Common myeloid progenitor, CD34-positive (primary cell): ENCODE measurements around the gene RAP1GAP.
"Not testable (repeated sequence)": the region's sequence is repeated elsewhere in the genome, so short reads cannot be mapped to it uniquely, and the experiment has no call there.

Experiments used
- CTCF ChIA-PET: fragments of 350-600 bp; sonication (Branson Sonifier 250); formaldehyde crosslinking; loops from one replicate; lab custom pipeline; 2021; ENCODE audit warnings: antibody characterized with exemption; lab: Charles Lee
- POLR2A ChIA-PET: fragments of 350-600 bp; sonication (Branson Sonifier 250); formaldehyde crosslinking; loops from one replicate; lab custom pipeline; 2021; ENCODE audit warnings: antibody characterized with exemption; lab: Charles Lee
- DNase-seq, 3 donors: peaks; one replicate each; pipeline versions ENCODE4 v3.0.0 to v3.0.0-alpha.2; 2013
- H3K27ac ChIP-seq, 2 experiments: 1 replicate in 1 of 2; 2 replicates in 1 of 2; pipeline ENCODE4 v1.7.0; 2013; ENCODE audit warnings: inconsistent platforms in 2 of 2, low read length in 2 of 2, mild to moderate bottlenecking in 2 of 2, low read depth in 1 of 2, moderate library complexity in 1 of 2; ENCODE audit not compliant: severe bottlenecking in 2 of 2, insufficient read depth in 1 of 2, poor library complexity in 1 of 2
- H3K27me3 ChIP-seq, 5 experiments: replicated peaks in 2 of 5; 1 replicate in 3 of 5; 2 replicates in 2 of 5; pipeline versions ENCODE4 v1.6.1 to v1.7.0; 2013; ENCODE audit warnings: low read length in 4 of 5, mild to moderate bottlenecking in 2 of 5, moderate library complexity in 2 of 5, inconsistent platforms in 1 of 5; ENCODE audit not compliant: insufficient read depth in 5 of 5, control insufficient read depth in 4 of 5
- H3K36me3 ChIP-seq, 4 experiments: 1 replicate in 2 of 4; 2 replicates in 2 of 4; pipeline versions ENCODE4 v1.6.1 to v1.7.0; 2013; ENCODE audit warnings: low read length in 3 of 4, control low read depth in 1 of 4, mild to moderate bottlenecking in 1 of 4; ENCODE audit not compliant: control insufficient read depth in 4 of 4, insufficient read depth in 4 of 4
- H3K4me1 ChIP-seq, 4 experiments: 1 replicate in 3 of 4; 2 replicates in 1 of 4; pipeline versions ENCODE4 v1.6.1 to v1.7.1; 2013; ENCODE audit warnings: low read length in 3 of 4, mild to moderate bottlenecking in 3 of 4, control low read depth in 1 of 4, inconsistent platforms in 1 of 4, moderate library complexity in 1 of 4; ENCODE audit not compliant: control insufficient read depth in 4 of 4, insufficient read depth in 4 of 4; ENCODE audit errors: control extremely low read depth in 1 of 4
- H3K4me3 ChIP-seq, 7 experiments: 1 replicate in 4 of 7; 2 replicates in 3 of 7; pipeline versions ENCODE4 v1.5.1 to v1.7.0; 2013; ENCODE audit warnings: mild to moderate bottlenecking in 7 of 7, low read length in 6 of 7, moderate library complexity in 6 of 7, inconsistent platforms in 2 of 7, low read depth in 2 of 7, control low read depth in 1 of 7; ENCODE audit not compliant: insufficient read depth in 4 of 7, control insufficient read depth in 1 of 7; ENCODE audit errors: extremely low read depth in 1 of 7
- H3K9me3 ChIP-seq, 5 experiments: 1 replicate in 4 of 5; 2 replicates in 1 of 5; pipeline versions ENCODE4 v1.6.1 to v1.7.1; 2013; ENCODE audit warnings: low read length in 4 of 5, mild to moderate bottlenecking in 2 of 5, inconsistent platforms in 1 of 5, low read depth in 1 of 5, moderate library complexity in 1 of 5; ENCODE audit not compliant: control insufficient read depth in 4 of 5, insufficient read depth in 2 of 5; ENCODE audit errors: control extremely low read depth in 1 of 5
- WGBS: methylation state at CpG from one replicate; pipeline ENCODE4 v1.1.5; 2013; ENCODE audit not compliant: insufficient coverage; 5-methylcytosine and 5-hydroxymethylcytosine counted together

Gene RAP1GAP

DNA sequence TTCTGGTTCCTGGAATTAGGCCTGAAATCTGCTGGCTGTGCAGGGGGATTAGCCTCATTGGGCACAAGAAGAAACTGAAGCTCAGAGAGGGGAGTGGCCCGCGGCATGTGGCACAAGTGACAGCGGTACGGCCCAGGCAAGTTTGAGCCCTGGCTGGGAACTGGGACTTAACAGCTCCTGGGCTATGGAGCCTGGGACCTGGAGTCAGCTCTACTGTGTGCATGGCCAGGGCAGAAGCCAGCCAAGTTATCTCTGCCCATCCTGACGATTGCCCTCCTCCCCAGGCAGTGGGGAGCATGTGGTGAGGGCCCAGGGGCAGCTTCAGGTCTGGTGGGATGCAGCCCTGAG is 98.7 kb downstream of the RAP1GAP start:
- ChIA-PET CTCF (interaction anchor here (0.7 to 1.5 kb wide), 3 partner anchors 9 to 116 kb away, joined by 3 read pairs; no protein-coding TSS in a partner anchor), POLR2A (no interaction called here)
- no peak for DNase-seq
- WGBS = 100% methylated on average over 5 of the region's 5 CpGs
- peaks cover 0 to 7% (median 0%) of the 10 kb centered on the region in 5 experiments for H3K27me3 ChIP-seq
- no peak overlapping the region for H3K27ac ChIP-seq
- peaks cover 0 to 12% (median 6%) of the 10 kb centered on the region in 4 experiments for H3K4me1 ChIP-seq
- H3K9me3 ChIP-seq = peaks cover 0 to 2% (median 0%) of the 10 kb centered on the region in 5 experiments
- H3K4me3 ChIP-seq = no peak overlapping the region
- H3K36me3 ChIP-seq = no peaks in the 10 kb centered on the region

DNA sequence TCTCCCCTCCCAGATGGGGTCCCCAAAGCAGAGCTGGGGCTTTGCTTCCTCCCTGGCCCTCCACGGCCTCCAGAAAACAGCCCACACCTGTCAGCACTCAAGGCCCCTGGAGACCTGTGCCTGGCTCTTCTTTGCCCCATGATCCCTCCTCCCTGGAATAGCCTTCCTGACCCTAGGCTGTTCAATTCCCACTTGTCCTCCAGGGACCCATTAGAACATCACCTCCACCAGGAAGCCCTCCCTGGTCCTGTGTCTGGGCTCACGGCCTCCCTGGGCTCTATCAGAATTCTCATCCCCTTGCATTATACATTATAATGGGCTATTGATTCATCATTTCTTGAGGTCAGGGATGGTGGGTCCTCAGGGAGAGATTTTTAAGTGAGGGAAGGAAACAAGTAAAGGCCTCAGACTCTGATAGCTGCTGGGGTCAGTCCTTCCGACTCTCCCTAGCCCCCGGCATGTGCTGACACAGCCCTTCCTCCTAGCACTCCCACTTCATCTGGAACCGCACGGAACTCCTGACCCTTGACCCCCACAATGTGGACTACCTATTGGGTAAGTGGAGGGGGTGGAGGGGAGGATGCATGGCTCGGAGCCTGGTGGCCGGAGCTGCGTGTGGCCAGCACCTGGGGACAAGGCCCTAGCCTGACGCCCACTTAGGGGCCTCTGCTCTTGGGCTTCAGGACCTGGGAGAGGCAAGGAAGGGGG is 99.2 kb downstream of the RAP1GAP start:
- ChIA-PET POLR2A (no interaction called here), CTCF (interaction anchor here (0.7 to 1.5 kb wide), 3 partner anchors 8 to 115 kb away, joined by 3 read pairs; no protein-coding TSS in a partner anchor)
- 90% methylated on average over 3 of the region's 10 CpGs for WGBS
- peaks cover 0 to 12% (median 6%) of the 10 kb centered on the region in 4 experiments for H3K4me1 ChIP-seq
- peaks cover 0 to 2% (median 0%) of the 10 kb centered on the region in 5 experiments for H3K9me3 ChIP-seq
- DNase-seq = no peak
- H3K27me3 ChIP-seq = peaks cover 0 to 7% (median 0%) of the 10 kb centered on the region in 5 experiments
- no peaks in the 10 kb centered on the region for H3K36me3 ChIP-seq
- H3K4me3 ChIP-seq = no peak overlapping the region
- H3K27ac ChIP-seq = no peak overlapping the region

DNA sequence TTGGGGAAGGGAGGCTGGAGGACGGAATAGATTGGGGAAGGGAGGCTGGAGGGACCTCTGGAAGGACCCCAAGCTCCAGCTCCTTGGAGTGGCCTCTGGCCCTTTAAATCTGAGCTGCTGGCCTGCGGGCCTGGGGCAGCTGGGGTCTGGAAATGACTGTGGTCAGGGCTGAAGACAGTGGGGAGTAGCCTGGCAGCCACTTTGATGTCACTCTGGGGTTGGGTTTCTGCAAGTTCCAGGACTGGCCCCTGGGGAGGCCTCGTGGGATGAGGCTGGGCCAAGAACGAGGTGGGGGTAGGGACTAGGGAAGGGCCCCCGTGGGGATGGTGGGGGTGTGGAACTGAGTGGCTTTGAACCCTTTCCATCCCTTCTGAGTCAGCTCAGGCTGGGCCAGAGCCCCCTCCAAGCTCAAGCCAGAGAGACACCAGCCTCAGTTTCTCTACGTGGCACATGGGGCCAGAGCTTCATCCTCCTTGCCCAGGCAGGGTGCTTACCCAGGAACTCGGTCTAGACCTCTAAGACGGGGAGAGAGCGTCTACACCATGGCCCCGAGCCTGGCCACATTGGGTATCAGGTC is 100.3 kb downstream of the RAP1GAP start:
- no peak for DNase-seq
- no peaks in the 10 kb centered on the region for H3K36me3 ChIP-seq
- 95% methylated on average over 7 of the region's 10 CpGs for WGBS
- H3K27ac ChIP-seq = no peak overlapping the region
- peaks cover 0 to 2% (median 0%) of the 10 kb centered on the region in 5 experiments for H3K9me3 ChIP-seq
- no peak overlapping the region for H3K4me3 ChIP-seq
- POLR2A ChIA-PET = interaction anchor here (0.6 kb wide), 1 partner anchor 165 kb away, joined by 3 read pairs; no protein-coding TSS in a partner anchor
- CTCF ChIA-PET = no interaction called here
- peaks cover 0 to 7% (median 0%) of the 10 kb centered on the region in 5 experiments for H3K27me3 ChIP-seq
- H3K4me1 ChIP-seq = peaks cover 0 to 2% (median under 1%) of the 10 kb centered on the region in 4 experiments

DNA sequence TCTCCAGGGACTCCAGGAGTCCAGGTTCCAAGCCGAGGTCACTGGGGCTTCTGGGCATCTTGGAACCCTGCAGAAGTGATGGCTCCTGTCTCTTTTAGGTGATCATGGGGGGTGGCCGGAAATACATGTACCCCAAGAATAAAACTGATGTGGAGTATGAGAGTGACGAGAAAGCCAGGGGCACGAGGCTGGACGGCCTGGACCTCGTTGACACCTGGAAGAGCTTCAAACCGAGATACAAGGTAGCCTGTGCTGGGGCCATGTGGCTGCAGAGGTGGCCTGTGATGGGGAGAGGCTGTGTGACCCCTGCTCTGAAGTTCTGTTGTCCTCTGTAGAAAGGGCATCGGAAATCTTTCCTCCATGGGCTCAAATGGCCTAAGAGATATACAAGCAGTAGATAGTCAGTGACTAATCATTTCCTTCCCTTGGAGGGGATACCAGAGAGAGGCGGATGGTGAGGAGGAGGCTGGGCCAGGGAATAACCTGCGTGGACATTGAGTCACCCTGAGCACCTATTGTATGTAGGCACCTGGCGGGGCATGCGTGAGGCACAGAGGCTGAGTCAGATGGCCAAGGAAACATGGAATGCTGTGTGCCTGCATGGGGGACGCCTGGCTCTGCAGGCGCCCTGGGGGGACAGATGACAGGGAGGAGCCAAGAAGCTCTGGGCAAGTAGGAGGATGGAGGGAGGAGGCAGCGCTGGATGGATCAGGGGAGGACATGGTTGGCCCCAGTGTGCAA is 101.0 kb downstream of the RAP1GAP start:
- H3K4me3 ChIP-seq = no peak overlapping the region
- WGBS = 94% methylated on average over 13 of the region's 15 CpGs
- peaks cover 0 to 3% (median 0%) of the 10 kb centered on the region in 5 experiments for H3K27me3 ChIP-seq
- no peak overlapping the region for H3K27ac ChIP-seq
- no peaks in the 10 kb centered on the region for H3K4me1 ChIP-seq
- ChIA-PET CTCF (no interaction called here), POLR2A (no interaction called here)
- no peaks in the 10 kb centered on the region for H3K36me3 ChIP-seq
- H3K9me3 ChIP-seq = peaks cover 0 to 2% (median 0%) of the 10 kb centered on the region in 5 experiments
- no peak for DNase-seq

DNA sequence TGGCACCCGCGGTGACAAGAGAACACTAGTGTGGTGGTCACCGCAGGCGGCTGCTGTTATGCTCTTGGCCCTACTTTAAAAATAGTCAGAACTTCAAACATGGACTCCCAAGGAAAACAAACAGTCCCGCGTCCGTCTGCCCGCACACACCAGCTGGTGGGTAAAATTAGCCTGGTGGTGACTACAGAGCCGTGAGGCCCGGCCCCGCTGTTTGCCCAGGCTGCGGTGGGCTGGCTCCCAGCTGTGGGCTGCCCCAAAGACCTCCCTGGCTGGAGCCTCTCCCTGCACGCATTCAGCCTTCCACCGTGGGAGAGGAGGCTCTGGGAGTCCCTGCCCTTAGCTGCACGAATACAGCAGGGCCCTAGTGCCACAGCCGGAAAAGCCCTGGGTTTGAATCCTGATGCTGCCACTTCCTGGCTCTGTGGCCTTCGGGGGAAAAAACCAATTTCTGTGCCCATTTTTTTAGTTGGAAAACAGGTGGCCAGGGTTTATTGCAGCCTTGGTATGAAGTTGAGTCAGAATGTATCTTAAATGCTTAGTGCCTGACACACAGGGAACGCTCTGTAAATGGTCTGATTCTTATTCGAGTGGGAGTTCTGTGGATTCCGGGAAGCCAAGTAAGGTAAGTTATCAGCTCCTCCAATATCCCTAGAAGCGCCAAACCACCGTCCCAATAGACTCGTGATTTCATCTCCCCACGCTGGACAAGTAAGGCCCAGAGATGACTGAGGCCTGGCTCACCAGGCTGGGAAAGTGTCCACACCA is 101.7 kb downstream of the RAP1GAP start:
- H3K27me3 ChIP-seq = peaks cover 0 to 3% (median 0%) of the 10 kb centered on the region in 5 experiments
- no peak overlapping the region for H3K4me3 ChIP-seq
- peaks cover 0 to 2% (median 0%) of the 10 kb centered on the region in 5 experiments for H3K9me3 ChIP-seq
- H3K27ac ChIP-seq = no peak overlapping the region
- H3K4me1 ChIP-seq = no peaks in the 10 kb centered on the region
- ChIA-PET CTCF (no interaction called here), POLR2A (no interaction called here)
- H3K36me3 ChIP-seq = no peaks in the 10 kb centered on the region
- no peak for DNase-seq
- WGBS = 95% methylated on average over 16 of the region's 24 CpGs

DNA sequence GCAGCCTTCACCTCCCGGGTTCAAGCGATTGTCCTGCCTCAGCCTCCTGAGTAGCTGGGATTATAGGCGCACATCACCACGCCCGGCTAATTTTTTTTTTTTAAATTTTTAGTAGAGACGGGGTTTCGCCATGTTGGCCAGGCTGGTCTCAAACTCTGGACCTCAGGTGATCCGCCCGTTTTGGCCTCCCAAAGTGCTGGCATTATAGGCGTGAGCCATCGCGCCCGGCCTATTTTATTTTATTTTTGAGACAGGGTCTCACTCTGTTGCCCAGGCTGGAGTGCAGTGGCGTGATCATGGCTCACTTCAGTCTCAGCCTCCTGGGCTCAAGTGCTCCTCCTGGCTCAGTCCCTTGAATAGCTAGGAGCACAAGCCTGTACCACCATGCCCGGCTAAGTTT is 102.8 kb downstream of the RAP1GAP start:
- H3K27ac ChIP-seq, H3K4me3 ChIP-seq, H3K36me3 ChIP-seq, H3K9me3 ChIP-seq, H3K4me1 ChIP-seq, DNase-seq, H3K27me3 ChIP-seq, CTCF ChIA-PET, POLR2A ChIA-PET: not testable (repeated sequence)
- WGBS = 91% methylated on average over 15 of the region's 15 CpGs
